DOHH2 (cell line): ENCODE results near the gene KCNJ12.

Experiments
- CTCF ChIP-seq: fragments of 200-600 bp; sonication (generic); IDR thresholded peaks from one replicate; pipeline ENCODE4 v1.5.1; 2014; ENCODE audit warnings: antibody characterized with exemption, mild to moderate bottlenecking, low read depth, low read length; ENCODE audit not compliant: poor library complexity, severe bottlenecking
- EZH2phosphoT487 ChIP-seq: fragments of 200-600 bp; sonication (generic); IDR thresholded peaks from 2 replicates; pipeline ENCODE4 v1.6.1; 2017; ENCODE audit warnings: borderline replicate concordance, mild to moderate bottlenecking, antibody characterized with exemption, low read length, moderate library complexity, mixed read lengths

GRCh38 chr17:21388944-21389343 is 12.8 kb downstream of the KCNJ12 start:
- TF ChIP-seq EZH2phosphoT487: no peak
- TF ChIP-seq CTCF: no peak
